ENCODE results near the gene PPP1R3G. TPM values are rescaled to one million over a fixed set of nuclear protein-coding genes. Genes with fewer than 3 reads are reported as not detected.

The PPP1R3G gene
- total RNA-seq, 2 donors from 2014 or later, result 7.4 to 10.7 TPM

DNA sequence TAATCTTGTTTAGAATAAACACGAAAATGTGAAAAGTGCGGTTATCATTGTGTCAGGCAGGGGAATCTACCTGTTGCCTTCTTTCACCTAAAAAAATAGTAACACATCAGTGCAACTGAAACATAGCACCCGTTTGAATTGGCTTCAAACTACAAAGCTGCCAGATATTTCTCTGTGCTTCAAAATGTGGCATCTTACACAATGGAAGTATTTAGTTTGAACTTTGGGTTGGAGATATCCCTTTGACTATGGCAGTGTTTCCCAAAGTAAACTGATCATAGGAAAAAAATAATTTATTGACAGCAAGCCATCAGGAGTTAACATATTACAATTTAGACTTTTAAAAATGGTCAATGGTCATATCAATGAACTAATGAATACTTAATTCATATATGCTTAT is 3.6 kb downstream of the PPP1R3G start:
- DNase-seq, result no peak
- no peak for ATAC-seq
- intact Hi-C loops (cut with DNase I), result no loop called here

- DNase-seq (no peak), ATAC-seq (no peak)
- intact Hi-C loops (cut with DNase I), result no loop called here
These were observed 4.6 kb downstream of the PPP1R3G start for GRCh38 chr6:5089481-5090438.

GRCh38 chr6:5090603-5091002 is 5.5 kb downstream of the PPP1R3G start:
- ATAC-seq (no peak), DNase-seq (no peak)
- intact Hi-C loops (cut with DNase I), result no loop called here

DNA sequence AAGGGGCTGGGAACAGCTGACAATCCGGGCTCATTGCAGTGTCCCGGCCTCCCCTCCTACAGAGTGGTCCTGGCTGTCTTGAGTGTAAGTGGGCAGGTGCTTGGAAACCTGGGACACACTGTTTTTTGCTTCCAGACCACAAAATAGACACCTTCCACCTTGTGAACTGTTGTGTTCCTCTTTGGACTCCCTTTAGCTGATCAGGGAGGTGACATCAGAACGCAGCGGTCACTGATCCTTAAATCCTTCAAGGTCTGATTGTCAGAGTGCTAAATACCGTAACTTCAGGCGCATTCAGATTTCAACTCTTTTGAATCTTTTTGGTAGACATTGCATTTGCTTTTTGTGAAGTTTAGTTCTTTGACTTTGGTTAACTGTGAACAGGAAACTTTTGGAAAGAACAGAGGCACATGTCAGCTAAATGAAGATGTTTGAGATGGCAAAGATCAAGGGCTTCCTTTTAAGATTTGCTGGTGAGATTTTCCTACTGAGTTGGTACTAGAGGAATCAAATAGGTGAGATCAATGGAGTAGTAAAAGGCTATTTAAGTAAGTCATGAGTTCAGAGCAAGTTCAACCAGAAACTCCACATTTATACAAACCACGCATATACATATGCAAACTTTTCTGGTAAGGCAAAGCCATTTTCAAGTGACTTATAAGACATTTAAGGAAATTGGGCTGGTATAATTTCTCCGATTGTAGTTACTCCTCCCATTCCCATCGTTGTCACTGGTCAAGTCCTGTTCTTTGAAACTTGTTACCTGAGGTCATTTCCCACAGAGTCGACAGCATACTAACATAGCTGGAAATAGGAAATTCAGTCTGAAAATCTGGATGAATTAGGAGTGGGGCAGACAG is 6.3 kb downstream of the PPP1R3G start:
- intact Hi-C loops (cut with DNase I), result no loop called here
- DNase-seq (no peak), ATAC-seq (no peak)

- intact Hi-C loops (cut with DNase I), result no loop called here
- DNase-seq, result no peak
- peak; percentile 65 to 75 for ATAC-seq
These were observed 8.3 kb downstream of the PPP1R3G start for GRCh38 chr6:5093231-5094015.

DNA sequence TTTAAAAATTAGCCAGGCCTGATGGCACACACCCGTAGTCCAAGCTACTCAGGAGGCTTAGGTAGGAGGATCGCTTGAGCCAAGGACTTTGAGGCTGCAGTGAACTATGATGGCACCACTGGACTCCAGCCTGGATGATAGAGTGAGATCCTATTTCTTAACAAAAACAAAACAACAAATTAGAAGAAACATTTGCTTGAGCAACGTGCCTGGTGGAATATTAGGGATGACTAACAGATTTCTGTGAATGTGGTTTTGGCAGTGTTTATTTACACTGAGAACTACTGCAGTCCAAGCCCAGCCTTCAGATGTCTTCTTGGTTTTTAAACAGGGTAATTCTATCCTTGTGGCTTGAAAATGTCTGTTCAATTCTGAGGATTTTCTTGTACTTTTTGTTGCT is 9.2 kb downstream of the PPP1R3G start:
- peak in 1 of 2 donors; percentile 12 for ATAC-seq
- intact Hi-C loops (cut with DNase I), result no loop called here
- no peak for DNase-seq

GRCh38 chr6:5095236-5095635 is 10.1 kb downstream of the PPP1R3G start:
- no peak for DNase-seq
- intact Hi-C loops (cut with DNase I), result no loop called here
- no peak for ATAC-seq

- ATAC-seq, result peak; percentile 86 to 91
- peak; percentile 45 for DNase-seq
These were observed 11.3 kb downstream of the PPP1R3G start for GRCh38 chr6:5096482-5096881.

GRCh38 chr6:5098501-5099270 is 13.5 kb downstream of the PPP1R3G start:
- intact Hi-C loops (cut with DNase I), result no loop called here
- no peak for ATAC-seq
- DNase-seq, result no peak

More at GRCh38 chr6:5096482-5096881, 11.3 kb downstream of the PPP1R3G start:
- intact Hi-C loops (cut with DNase I), result no loop called here

GRCh38 chr6:5099537-5099936 is 14.4 kb downstream of the PPP1R3G start:
- DNase-seq, result no peak
- intact Hi-C loops (cut with DNase I), result no loop called here
- no peak for ATAC-seq

DNA sequence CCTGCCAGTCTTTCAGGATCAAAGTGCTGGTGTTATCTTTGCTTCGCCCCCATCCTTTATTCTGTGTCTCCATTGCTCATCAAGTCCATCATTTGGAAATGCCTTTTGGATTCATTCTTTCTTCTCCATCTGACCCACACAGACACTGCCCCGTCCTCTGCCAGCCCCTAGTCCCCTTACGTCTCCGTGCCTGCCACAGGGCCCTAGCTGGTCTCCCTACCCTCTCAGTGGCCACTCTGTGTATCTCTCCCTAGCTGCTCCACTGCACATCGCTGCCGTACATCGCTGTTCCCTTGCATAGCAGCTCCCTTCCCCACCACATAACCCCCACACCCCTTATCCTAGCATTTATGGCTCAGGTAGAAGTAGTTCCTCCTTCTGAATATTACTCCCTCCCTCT is 15.7 kb downstream of the PPP1R3G start:
- intact Hi-C loops (cut with DNase I), result no loop called here
- ATAC-seq, result no peak

GRCh38 chr6:5102267-5102970 is 17.3 kb downstream of the PPP1R3G start:
- ATAC-seq, result no peak
- intact Hi-C loops (cut with DNase I), result no loop called here
- DNase-seq, result no peak

More for the DNA sequence above, 15.7 kb downstream of the PPP1R3G start:
- no peak for DNase-seq

DNA sequence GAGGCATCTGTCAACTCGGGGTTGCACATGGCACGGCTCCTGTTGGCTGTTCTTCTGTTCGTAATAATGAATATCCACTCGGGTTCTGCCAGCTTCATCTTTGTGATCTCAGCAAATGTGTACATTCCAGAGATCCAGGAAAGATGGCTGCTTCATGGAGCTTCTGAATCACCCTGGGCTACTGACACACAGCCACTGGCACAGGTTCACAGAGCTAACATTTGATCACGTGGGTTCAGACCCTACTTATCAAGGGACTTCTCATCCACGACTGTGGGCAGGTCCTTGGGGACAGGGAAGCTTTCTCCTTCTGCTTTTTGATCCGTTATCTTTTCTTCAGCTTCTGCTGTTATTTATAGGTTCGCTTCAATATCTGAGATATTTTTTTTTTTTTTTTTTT is 18.1 kb downstream of the PPP1R3G start:
- intact Hi-C loops (cut with DNase I), result no loop called here
- DNase-seq (no peak), ATAC-seq (peak in 1 of 2 donors; percentile 14)

DNA sequence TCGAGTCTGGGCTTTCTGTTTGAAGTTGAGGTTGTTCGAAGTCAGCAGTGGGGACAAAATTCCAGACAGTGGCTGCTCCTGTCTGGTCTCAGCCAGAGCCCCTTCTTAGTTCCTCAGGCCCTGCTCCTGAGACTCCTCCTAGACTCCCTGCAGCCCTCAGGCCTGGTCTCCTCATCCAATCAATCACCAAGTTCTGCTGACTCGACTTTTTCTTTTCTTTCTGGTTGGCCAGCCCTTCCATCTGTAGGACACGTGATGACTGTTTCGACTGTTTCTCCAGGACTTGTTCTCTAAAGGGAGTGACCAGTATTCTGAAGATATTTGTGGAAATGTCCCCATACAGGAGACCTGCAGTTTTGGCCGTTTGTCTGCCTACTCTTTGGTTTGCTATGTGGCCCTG is 19.5 kb downstream of the PPP1R3G start:
- intact Hi-C loops (cut with DNase I), result no loop called here
- no peak for ATAC-seq
- DNase-seq, result no peak

- ATAC-seq, result no peak
- intact Hi-C loops (cut with DNase I), result no loop called here
- no peak for DNase-seq
These were observed 20.0 kb downstream of the PPP1R3G start for GRCh38 chr6:5105146-5105545.

DNA sequence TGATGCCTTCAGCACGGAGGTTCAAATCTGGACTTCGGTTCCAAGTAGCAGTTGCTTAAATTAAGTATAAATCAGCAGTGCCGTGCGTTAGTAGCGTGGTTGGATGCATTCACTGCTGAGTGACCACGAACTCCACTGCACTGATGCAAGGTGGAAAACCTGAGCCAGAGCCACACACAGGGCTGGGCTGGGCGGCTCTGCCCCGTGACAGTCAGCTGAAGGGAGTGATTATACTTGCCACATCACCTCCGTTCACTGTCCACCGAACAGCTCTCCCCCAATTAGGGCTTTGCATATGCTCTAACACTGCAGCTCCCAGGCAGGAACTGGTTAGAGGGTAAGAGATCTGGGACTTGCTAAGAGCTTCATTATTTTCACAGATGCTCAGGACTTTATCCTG is 22.2 kb downstream of the PPP1R3G start:
- ATAC-seq (peak; percentile 50 to 65), DNase-seq (peak; percentile 41)
- intact Hi-C loops (cut with DNase I), result no loop called here

DNA sequence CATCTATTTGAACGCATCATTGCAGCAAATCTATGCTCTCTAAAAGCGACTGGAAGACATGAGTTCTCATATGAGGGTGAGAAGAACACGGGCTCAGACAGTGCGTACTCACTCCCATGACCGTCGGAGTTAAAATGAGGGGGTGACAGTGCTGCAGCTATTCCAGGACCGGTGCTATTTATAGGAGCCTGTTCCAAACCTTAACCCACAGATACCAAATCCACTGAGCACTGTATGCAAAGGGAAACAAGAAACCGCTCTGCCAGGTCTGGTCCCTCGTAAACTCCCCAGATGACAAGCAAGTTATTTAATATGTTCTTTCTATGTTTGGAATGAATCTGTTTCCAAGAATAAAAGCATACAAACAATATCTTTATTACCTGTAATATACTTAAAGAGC is 22.9 kb downstream of the PPP1R3G start:
- DNase-seq, result no peak
- ATAC-seq, result peak; percentile 74 to 87
- intact Hi-C loops (cut with DNase I), result no loop called here

- intact Hi-C loops (cut with DNase I), result no loop called here
- ATAC-seq, result no peak
These were observed 23.5 kb downstream of the PPP1R3G start for GRCh38 chr6:5108536-5109150.

More at GRCh38 chr6:5108536-5109150, 23.5 kb downstream of the PPP1R3G start:
- DNase-seq, result no peak
